ENCODE data around the gene STK16.
A peak's percentile ranks its signal among the peaks of the same experiment; 100 is the strongest.
"Not testable (repeated sequence)": the region's sequence is repeated elsewhere in the genome, so short reads cannot be mapped to it uniquely, and the experiment has no call there.

The STK16 gene

GRCh38 chr2:219246559-219246958 is 1.3 kb downstream of the STK16 start:
- DNase-seq: no peak

DNA sequence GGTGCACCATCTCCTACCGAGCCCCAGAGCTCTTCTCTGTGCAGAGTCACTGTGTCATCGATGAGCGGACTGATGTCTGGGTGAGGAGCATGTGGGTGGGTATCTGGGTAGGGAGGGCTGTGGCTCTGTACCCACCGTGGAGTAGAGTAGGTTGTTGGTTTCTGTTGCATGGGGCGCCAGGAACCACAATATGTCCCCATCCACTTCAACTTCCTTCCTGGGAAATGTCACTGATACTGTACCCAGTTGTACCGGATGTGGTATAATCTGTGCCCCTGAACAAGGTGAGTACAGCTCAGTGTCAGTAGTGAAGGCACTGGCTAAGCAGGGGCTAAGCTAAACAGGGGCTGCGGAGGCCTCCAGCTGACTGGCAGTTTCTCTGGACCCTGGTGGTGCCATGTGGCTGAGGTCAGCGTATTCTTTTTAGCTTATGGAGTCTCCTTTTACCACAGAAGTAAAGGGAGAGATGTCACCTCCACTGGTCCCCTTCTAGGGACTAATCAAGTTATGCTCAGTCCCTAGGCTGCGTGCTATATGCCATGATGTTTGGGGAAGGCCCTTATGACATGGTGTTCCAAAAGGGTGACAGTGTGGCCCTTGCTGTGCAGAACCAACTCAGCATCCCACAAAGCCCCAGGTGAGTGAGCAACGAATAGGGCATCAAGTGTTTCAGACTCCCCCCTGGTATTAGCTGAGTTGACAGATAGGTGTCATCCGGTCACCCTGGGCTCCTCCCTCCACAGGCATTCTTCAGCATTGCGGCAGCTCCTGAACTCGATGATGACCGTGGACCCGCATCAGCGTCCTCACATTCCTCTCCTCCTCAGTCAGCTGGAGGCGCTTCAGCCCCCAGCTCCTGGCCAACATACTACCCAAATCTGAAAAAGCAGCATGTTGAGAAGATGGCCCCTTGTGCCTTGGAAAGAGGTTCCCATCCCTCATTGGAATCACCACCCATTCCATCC is 2.7 kb downstream of the STK16 start:
- DNase-seq: no peak

GRCh38 chr2:219248845-219249202 is 3.5 kb downstream of the STK16 start:
- DNase-seq: no peak

GRCh38 chr2:219249203-219249980 is 4.1 kb downstream of the STK16 start:
- DNase-seq: peak; percentile 65

DNA sequence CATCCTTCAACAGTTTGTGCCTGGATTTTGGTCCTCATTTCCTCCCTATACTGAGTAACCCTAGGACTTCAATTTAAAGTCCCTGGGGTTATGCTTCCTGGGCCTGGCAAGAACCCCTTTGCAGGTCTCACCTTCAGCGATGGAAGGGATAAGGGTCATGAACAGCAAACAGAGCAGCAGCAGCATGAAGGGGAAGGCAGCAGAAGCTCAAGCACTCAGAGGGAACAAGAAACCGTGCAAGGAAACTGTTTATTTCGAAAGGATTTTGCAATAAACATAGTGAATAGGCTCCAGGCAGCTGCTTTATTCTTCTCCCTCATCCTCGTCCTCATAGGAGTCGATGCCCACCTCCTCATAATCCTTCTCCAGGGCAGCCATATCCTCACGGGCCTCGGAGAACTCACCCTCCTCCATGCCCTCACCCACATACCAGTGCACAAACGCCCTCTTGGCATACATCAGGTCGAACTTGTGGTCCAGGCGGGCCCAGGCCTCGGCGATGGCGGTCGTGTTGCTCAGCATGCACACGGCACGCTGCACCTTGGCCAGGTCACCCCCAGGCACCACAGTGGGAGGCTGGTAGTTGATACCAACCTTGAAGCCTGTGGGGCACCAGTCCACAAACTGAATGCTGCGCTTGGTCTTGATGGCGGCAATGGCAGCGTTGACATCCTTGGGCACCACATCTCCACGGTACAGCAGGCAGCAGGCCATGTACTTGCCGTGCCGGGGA is 4.9 kb downstream of the STK16 start:
- DNase-seq: no peak

DNA sequence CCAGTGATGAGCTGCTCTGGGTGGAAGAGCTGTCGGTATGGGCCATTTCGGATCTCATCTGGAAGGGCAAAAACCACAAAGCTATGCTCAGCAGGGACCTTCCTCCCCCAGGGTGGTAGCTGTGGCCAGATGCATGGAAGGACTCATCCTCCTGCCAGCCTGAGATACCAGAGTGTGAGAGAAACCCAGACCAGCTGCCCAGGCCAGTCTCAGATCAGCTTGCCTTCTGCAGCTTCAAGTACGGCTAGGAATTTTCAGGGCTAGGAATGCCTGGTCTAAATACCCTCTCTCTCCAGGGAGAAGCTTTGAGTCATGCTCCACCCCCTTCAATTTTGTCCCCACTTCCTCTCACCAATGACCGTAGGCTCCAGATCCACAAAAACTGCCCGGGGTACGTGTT is 6.4 kb downstream of the STK16 start:
- DNase-seq: no peak

DNA sequence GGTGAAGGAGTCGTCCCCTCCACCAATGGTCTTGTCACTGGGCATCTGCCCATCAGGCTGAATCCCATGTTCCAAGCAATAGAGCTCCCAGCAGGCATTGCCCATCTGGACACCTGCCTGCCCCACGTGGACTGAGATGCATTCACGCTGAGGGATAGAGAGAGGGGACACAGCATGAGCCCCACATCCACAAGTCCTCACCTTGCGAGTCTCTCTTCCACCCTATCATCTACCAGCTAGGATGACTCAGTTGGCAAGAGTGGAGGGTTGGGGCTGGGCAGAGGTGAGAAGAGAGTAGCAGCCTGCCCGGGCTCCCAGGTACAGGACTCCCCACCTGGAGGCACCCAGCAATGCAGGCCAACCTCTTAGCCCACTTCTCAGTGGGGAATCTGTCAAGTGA is 6.8 kb downstream of the STK16 start:
- peak; percentile 8 for DNase-seq

DNA sequence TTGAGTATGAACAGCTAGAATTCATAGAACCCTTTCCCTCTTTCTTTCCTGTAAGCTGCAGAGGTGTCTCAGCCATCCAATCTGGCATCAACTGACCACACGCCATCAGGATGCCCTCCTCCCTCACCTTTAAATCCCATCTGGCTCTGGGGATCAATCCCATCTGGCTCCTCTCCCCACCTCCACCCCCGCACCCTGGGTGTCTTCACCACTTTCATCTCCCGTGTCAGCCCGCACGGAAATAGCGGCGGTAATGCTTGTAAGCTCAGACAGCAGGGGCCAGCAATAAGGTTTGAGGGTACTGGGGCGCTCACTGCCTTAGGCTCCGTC is 7.3 kb downstream of the STK16 start:
- DNase-seq: no peak

GRCh38 chr2:219252900-219253752 is 7.8 kb downstream of the STK16 start, which contains the start of gene TUBA4B:
TSS of gene TUBA4B (plus strand) at chr2:219253243. CDS start at chr2:219253408, 165 bp downstream.
- DNase-seq: peak; percentile 22

DNA sequence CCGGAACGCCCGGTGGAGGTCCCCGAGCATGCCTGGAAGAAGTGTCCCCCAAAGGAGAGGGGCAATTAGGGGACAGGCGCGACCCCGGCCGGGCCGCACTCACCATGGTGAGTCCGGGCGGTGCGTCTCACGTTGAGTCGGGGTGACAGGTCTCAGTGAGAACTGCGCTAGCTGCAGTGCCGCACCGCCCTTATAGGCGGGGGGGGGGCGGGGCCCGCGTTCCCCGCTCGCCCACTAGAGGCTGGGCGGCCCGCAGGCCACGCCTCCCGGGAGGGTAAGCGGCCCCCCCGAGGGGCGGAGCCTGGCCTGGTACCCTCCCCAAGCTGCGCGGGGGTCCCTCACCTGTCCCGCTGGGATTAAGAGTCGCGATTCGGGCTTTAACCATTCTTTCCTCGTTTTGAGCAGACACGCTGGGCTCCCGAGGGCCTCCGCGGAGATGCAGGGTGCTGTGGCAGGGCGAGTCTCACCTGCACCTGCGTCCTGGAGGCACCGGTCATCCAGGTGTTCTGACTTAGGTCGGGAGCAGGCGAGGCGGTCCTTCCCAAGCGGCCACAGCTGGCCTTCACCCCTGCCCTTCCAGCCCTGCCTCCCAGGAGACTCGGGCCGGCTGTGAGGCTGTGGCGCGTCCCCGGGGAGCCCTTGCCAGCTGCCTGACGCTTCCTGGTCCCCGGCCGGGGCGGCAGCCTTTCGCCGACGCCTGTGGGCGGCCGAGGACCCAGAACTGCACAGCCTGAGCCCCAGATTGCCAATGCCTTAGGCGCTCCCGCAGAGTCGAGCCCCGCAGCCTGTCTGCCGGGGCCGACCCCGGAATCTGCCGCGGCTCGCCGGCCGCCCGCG is 8.7 kb downstream of the STK16 start, which contains the start of gene TUBA4A:
TUBA4A (minus strand) TSS at position 166 of the 837 bp plus-strand sequence; CDS start at position 106, 60 bp downstream.
- DNase-seq: peak; percentile 74

DNA sequence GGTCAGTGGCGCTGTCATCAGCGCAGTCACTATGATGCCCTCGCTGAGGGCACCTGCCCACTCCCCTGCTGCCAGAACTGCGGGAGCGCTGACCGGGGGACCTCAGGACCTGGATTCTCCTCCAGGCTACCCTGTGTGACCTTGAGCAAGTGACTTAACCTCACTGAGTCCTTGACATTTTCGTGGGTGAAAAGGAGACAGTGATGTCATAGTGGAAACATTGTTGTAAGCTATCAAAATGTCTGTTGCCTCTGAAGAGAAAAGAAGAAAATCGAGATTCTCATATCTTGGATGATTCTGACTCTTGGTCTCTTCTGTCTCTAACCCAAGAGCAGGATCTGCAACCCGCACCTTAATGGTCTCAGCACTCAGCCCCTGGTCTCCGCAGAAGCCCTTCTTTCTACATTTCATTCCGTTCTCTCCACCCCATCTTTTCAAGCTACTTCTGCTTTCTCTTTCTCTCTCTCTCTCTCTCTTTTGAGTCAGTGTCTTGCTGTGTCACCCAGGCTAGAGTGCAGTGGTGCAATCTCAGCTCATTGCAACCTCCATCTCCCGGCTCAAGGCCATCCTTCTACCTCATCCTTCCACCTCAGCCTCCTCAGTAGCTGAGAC is 9.4 kb downstream of the STK16 start:
- DNase-seq: no peak

- not testable (repeated sequence) for DNase-seq
These were observed 13.7 kb downstream of the STK16 start for GRCh38 chr2:219258942-219259341.

DNA sequence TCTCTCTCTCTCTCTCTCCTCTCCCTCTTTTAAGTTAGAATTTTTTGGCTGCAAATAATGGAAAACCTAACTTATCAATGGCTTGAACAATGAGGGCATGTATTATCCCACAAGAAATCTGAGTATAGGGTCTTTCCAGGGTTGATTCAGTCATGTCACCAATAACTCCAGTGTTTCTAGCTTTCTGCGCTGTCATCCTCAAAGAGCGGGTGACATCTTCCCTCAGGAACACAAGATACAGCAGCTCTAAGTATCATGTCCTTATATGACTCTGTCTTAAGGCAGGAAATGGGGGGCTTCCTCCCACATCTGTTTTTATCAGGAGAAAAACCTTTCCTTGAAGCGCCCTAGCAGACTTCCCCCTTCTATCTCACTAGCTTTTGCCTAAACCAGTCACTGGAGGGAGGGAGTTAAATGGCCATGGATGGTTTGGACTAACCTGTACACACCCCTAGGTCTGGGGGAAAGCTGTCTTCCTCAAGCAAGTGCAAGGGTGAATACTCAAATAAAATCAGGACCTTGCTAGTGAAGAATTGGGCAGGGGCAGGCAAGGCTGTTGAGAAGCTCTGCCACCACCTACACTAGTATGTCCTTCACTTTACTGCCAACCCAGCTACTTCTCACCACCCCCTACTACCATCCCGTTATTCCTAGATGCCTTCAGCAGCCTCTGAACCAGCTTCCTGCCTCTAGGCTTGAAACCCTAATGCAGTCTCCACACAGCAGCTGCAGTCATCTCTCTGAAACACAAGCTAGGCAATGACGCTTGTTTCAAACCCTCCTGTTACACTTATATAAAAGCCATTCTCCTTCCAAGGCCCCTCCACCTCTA is 16.0 kb downstream of the STK16 start:
- DNase-seq: no peak

- no peak for DNase-seq
These were observed 21.0 kb downstream of the STK16 start for GRCh38 chr2:219266232-219266631.

DNA sequence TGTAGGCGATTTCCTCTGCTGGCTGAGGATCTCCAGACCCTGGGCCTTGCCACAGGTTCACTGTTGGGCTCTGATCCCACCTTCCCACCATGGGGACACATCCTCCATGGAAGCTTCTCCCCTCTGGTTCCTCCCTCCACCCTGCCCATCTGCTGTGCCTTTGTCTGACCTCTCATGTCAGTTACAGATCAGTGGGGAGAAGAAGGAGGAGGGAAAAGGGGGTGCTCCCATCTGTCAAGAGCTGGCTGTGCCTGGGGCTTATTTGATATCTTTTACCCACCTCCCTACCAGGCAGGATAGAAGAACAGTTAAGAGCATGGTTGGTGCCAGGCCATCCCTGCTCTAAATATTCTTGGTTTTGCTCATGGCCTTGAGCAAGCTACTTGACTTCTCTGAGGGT is 21.6 kb downstream of the STK16 start:
- no peak for DNase-seq

GRCh38 chr2:219268294-219268693 is 23.0 kb downstream of the STK16 start:
- no peak for DNase-seq

DNA sequence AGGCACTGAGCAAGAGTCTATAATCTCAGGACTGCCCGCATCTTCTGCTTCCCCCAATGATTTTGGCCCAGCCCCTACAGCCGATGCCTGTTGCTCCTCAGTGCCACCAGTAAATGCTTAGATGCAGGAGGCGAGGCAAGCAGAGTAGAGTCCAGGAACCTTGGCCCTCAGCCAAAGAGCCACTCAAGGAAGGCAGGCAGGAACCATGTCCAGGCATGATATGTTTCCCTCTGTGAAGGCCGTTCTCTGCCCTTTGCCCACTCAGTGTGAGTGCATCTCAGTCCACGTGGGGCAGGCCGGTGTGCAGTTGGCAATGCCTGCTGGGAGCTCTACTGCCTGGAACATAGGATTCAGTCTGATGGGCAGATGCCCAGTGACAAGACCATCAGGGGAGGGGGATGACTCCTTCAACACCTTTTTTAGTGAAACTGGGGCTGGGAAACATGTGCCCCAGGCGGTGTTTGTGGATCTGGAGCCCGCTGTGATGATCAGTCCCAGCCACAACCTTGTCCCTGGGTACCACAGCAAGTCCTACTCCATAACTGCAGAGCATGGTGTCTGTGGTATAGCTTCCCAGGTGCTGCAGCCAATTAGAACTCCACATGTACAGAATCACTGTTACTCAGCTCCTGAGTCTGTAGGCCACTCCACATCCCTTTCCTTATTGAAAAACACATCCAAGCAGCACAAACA is 24.2 kb downstream of the STK16 start:
- peak; percentile 28 for DNase-seq

- DNase-seq: no peak
These were observed 24.7 kb downstream of the STK16 start for GRCh38 chr2:219270055-219270372.

DNA sequence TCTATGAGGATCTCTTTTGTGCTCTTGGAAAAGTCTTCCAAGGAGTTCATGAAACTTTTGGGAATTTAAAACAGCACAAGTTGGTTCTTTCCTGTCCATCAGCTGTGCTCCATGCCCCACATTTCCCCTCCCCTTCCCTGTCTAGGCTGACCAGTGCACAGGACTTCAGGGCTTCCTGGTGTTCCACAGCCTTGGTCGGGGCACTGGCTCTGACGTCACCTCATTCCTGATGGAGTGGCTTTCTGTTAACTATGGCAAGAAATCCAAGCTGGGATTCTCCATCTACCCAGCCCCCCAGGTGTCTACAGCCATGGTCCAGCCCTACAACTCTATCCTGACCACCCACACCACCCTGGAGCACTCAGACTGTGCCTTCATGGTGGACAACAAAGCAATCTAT is 25.7 kb downstream of the STK16 start:
- no peak for DNase-seq
